ENCODE data around the gene FKBP4. TPM values are rescaled to one million over a fixed set of nuclear protein-coding genes. Genes with fewer than 3 reads are reported as not detected.

Gene FKBP4
- polyA plus RNA-seq, 1 experiment: 34.1 TPM

DNA sequence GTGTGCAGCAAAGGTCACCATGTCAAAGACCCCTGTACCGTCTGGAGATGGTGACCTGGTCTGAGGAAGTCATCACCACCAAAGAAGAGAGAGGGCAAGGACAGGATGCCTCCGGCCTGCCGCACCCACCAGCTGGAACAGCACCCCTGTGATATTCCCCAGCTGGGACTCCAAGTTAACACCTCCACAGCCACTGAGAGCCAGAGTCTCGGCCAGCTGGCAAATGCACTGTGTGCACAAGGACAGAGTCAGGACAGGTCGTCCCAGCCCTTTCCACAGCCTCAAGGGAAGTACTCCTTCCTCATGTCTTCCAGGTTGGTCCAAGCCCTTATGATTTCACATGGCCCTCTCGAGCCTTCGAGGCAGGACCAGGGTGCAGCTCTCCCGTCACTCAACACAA lies 19.3 kb upstream of the FKBP4 start:
- Histone ChIP-seq H3K4me3 (ENCODE audit: low read depth, low read length) (no peak overlapping the region), H3K9me3 (ENCODE audit: control insufficient read depth, insufficient read depth, low read length) (no peaks in the 10 kb centered on the region), H3K27me3 (ENCODE audit: control insufficient read depth, insufficient read depth, low read length) (peaks cover 26% of the 10 kb centered on the region), H3K27ac (ENCODE audit: low read depth, low read length) (no peak overlapping the region)
- POLR2A ChIA-PET: no interaction called here
- TF ChIP-seq, protein P1, sequence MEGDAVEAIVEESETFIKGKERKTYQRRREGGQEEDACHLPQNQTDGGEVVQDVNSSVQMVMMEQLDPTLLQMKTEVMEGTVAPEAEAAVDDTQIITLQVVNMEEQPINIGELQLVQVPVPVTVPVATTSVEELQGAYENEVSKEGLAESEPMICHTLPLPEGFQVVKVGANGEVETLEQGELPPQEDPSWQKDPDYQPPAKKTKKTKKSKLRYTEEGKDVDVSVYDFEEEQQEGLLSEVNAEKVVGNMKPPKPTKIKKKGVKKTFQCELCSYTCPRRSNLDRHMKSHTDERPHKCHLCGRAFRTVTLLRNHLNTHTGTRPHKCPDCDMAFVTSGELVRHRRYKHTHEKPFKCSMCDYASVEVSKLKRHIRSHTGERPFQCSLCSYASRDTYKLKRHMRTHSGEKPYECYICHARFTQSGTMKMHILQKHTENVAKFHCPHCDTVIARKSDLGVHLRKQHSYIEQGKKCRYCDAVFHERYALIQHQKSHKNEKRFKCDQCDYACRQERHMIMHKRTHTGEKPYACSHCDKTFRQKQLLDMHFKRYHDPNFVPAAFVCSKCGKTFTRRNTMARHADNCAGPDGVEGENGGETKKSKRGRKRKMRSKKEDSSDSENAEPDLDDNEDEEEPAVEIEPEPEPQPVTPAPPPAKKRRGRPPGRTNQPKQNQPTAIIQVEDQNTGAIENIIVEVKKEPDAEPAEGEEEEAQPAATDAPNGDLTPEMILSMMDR (IDR thresholded peaks at IDR 0.05; ENCODE audit: low read depth, low read length): no peak
- CTCF ChIA-PET: interaction anchor here (1.6 kb wide), 1 partner anchor 9 kb away, joined by 5 read pairs; no protein-coding TSS in a partner anchor
- DNase-seq (ENCODE audit: low read depth, low spot score): no peak

DNA sequence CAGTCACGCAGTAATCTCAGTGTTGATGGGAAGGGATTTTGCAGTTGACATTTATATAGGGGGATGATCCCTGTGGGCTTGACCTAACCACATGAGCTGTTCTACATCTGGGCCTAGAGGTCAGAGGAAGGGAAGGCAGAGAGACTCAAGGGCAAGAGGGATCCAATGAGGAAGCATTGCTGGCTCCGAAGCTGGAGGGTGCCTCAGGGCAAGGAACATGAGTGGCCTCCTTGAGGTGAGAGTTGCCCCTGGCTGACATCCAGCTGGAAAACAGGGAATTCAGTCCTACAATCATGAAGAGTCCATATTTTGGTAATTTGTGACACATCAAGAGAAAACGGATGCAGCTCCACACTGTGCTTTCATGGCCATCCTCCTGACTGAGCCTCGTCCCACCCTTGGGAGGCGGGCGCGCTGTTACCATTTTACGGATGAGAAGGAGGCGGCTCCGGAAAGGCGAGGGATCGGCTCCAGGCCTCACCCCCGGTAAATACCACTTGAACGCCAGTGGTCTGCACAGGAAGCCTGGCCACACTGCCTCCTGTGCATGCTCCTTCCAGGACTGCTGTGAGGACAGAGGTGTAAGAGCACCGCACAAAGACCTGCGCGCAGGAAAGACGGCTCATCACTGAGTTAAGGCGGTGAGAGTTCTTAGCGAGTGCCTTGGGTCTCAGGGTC lies 18.5 kb upstream of the FKBP4 start:
- Histone ChIP-seq H3K9me3 (ENCODE audit: control insufficient read depth, insufficient read depth, low read length) (no peaks in the 10 kb centered on the region), H3K27ac (ENCODE audit: low read depth, low read length) (no peak overlapping the region), H3K27me3 (ENCODE audit: control insufficient read depth, insufficient read depth, low read length) (peaks cover 26% of the 10 kb centered on the region), H3K4me3 (ENCODE audit: low read depth, low read length) (no peak overlapping the region)
- DNase-seq (ENCODE audit: low read depth, low spot score): no peak
- CTCF ChIA-PET: no interaction called here
- POLR2A ChIA-PET: no interaction called here
- TF ChIP-seq, protein P1 (IDR thresholded peaks at IDR 0.05; ENCODE audit: low read depth, low read length): no peak

DNA sequence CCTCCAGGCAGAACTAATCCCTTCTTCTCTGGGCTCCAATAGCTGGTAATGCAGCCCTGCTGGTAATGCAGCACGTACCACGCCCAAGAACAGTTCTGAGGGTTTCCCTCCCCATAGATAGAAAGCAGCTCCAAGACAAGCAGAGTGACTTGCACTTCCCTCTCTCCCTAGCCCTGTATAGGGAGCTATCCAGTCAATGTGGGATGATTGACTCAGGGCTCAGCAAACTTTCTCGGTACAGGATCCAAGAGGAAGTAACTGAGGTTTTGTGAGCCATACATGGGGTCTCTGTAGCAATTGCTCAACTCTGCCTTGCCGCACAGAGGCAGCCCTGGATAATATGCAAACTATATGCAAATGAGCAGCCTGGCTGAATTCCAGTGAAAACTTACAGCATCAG lies 15.5 kb upstream of the FKBP4 start:
- Histone ChIP-seq H3K4me3 (ENCODE audit: low read depth, low read length) (no peak overlapping the region), H3K27me3 (ENCODE audit: control insufficient read depth, insufficient read depth, low read length) (peaks cover 30% of the 10 kb centered on the region), H3K27ac (ENCODE audit: low read depth, low read length) (no peak overlapping the region), H3K9me3 (ENCODE audit: control insufficient read depth, insufficient read depth, low read length) (no peaks in the 10 kb centered on the region)
- ChIA-PET CTCF (interaction anchor here (0.6 kb wide), 1 partner anchor 10 kb away, joined by 3 read pairs; no protein-coding TSS in a partner anchor), POLR2A (no interaction called here)
- TF ChIP-seq, protein P1 (IDR thresholded peaks at IDR 0.05; ENCODE audit: low read depth, low read length): no peak
- DNase-seq (ENCODE audit: low read depth, low spot score): no peak

DNA sequence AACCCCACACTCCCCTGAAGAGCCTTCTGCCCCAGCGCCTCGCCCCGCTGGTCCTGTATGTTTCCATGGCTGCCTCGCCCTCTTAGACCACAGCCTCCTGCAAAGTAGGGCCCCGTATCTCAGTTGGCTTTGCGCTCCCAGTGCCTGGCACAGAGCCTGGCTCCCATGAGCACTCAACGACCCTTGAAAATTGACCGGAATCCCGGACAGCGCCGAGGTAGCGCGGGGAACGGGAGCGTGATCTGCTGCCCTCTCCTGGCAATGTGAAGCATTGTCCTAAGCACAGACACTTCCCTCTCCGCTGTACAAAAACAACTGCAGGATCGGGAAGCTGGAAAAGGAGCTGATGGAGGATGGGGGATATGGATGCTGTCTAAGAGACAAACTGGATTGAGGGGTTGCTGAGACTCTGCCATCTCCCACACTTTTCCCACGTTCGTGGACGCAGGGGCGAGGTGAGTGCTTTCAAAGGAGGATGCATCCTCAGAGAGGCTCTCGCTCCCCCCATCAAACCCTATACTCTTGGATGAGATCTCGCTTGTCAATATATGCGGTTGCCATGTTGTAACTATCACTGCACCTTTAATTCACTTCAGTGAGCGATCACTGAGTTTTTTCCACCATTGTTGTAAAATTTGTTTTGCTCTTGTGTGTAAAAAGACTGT lies 10.7 kb upstream of the FKBP4 start:
- Histone ChIP-seq H3K9me3 (ENCODE audit: control insufficient read depth, insufficient read depth, low read length) (no peaks in the 10 kb centered on the region), H3K27ac (ENCODE audit: low read depth, low read length) (no peak overlapping the region), H3K27me3 (ENCODE audit: control insufficient read depth, insufficient read depth, low read length) (peaks cover 39% of the 10 kb centered on the region), H3K4me3 (ENCODE audit: low read depth, low read length) (no peak overlapping the region)
- TF ChIP-seq, protein P1 (IDR thresholded peaks at IDR 0.05; ENCODE audit: low read depth, low read length): peak; percentile 89
- CTCF ChIA-PET: interaction anchor here (0.6 to 2.6 kb wide), 26 partner anchors 9 to 1309 kb away, joined by 3 to 10 read pairs (median 4); no protein-coding TSS in a partner anchor
- POLR2A ChIA-PET: no interaction called here
- no peak for DNase-seq (ENCODE audit: low read depth, low spot score)

DNA sequence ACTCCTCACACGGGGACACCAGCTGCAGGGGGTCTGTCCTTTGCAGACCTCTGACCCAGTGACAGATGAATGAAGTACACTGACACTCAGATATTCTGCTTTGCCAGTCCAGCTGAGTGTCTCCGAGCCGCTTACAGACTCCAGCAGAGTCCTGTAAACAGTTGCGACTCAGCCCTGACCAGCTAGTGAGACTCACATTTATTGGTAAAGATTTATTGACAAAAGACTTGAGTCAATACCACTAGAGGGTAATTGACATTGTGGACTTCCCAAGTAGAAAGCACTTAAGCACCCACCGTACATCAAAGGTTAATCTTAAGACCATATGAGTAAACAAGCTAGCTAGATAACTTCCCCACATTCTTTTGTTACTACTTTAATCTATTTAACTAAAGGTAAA lies 9.8 kb upstream of the FKBP4 start:
- POLR2A ChIA-PET: no interaction called here
- no peak for DNase-seq (ENCODE audit: low read depth, low spot score)
- no peak overlapping the region for H3K4me3 ChIP-seq (ENCODE audit: low read depth, low read length)
- TF ChIP-seq, protein P1 (IDR thresholded peaks at IDR 0.05; ENCODE audit: low read depth, low read length): no peak
- H3K27ac ChIP-seq (ENCODE audit: low read depth, low read length): no peak overlapping the region
- CTCF ChIA-PET: interaction anchor here (0.9 to 2.6 kb wide), 6 partner anchors 11 to 102 kb away, joined by 3 to 10 read pairs (median 6); no protein-coding TSS in a partner anchor
- peaks cover 42% of the 10 kb centered on the region for H3K27me3 ChIP-seq (ENCODE audit: control insufficient read depth, insufficient read depth, low read length)
- no peaks in the 10 kb centered on the region for H3K9me3 ChIP-seq (ENCODE audit: control insufficient read depth, insufficient read depth, low read length)

Measured in AG04450 (cell line).